IMR-90 (cell line): ENCODE data around the gene RNH1. TPM values are rescaled to one million over a fixed set of nuclear protein-coding genes. Genes with fewer than 3 reads are reported as not detected.

Experiments
- ATAC-seq: fragments of 200-7000 bp; cut with Tn5 transposase; 2 replicates; pipeline ENCODE4 v1.9.1; 2020; ENCODE audit warnings: low read depth, mild to moderate bottlenecking, moderate library complexity
- BruUV-seq: library from RNA; stranded (reverse); fragments of 400-500 nt; replicated peaks from 2 replicates; lab custom pipeline; 2021; lab: Mats Ljungman, UMichigan
- CTCF ChIA-PET: fragments of 300-600 bp; formaldehyde crosslinking; extraction: SDS; loops from one replicate; lab custom pipeline; 2021; ENCODE audit warnings: antibody characterized with exemption; lab: Yijun Ruan, JAX
- POLR2A ChIA-PET: fragments of 300-600 bp; sonication (Branson Sonifier 250); formaldehyde crosslinking; loops from one replicate; lab custom pipeline; 2022; ENCODE audit warnings: antibody characterized with exemption; ENCODE audit not compliant: unreplicated experiment; lab: Charles Lee
- DNase-seq: peaks from one replicate; pipeline ENCODE4 v3.0.0; 2013
- H2AFZ ChIP-seq: replicated peaks from 2 replicates; pipeline ENCODE3; 2013; ENCODE audit warnings: low read length, mild to moderate bottlenecking; ENCODE audit not compliant: poor library complexity
- H2AK5ac ChIP-seq: 2 replicates; pipeline ENCODE4 v1.6.1; 2013; ENCODE audit warnings: low read depth, low read length, inconsistent platforms
- H2AK9ac ChIP-seq: replicated peaks from 2 replicates; pipeline ENCODE3; 2013; ENCODE audit warnings: mild to moderate bottlenecking, low read depth, low read length, moderate library complexity; ENCODE audit not compliant: poor library complexity
- H2BK120ac ChIP-seq: 2 replicates; pipeline ENCODE4 v1.6.1; 2013; ENCODE audit warnings: low read depth, low read length, inconsistent platforms
- H2BK15ac ChIP-seq: 3 replicates; pipeline ENCODE4 v1.6.1; 2013; ENCODE audit warnings: low read depth, low read length, inconsistent platforms
- H2BK20ac ChIP-seq: 2 replicates; pipeline ENCODE4 v1.6.1; 2013; ENCODE audit warnings: low read depth, mild to moderate bottlenecking, inconsistent platforms, low read length, moderate library complexity
- H2BK5ac ChIP-seq: 2 replicates; pipeline ENCODE4 v1.6.1; 2013; ENCODE audit warnings: mild to moderate bottlenecking, low read depth, low read length, inconsistent platforms; ENCODE audit not compliant: poor library complexity, severe bottlenecking
- H3K14ac ChIP-seq: replicated peaks from 2 replicates; pipeline ENCODE4 v1.6.1; 2013; ENCODE audit warnings: low read depth, low read length, inconsistent platforms
- H3K18ac ChIP-seq: 2 replicates; pipeline ENCODE4 v1.6.1; 2013; ENCODE audit warnings: low read depth, low read length, control low read depth
- H3K23ac ChIP-seq: 2 replicates; pipeline ENCODE4 v1.6.1; 2013; ENCODE audit warnings: low read depth, low read length, inconsistent platforms
- H3K27ac ChIP-seq: 2 replicates; pipeline ENCODE4 v1.5.1; 2013; ENCODE audit warnings: mild to moderate bottlenecking, control low read depth, low read length; ENCODE audit not compliant: insufficient read depth
- H3K27me3 ChIP-seq: 2 replicates; pipeline ENCODE4 v1.6.1; 2013; ENCODE audit warnings: low read length; ENCODE audit not compliant: control insufficient read depth, insufficient read depth
- H3K36me3 ChIP-seq: 2 replicates; pipeline ENCODE4 v1.6.1; 2013; ENCODE audit warnings: low read length, mixed read lengths; ENCODE audit not compliant: control insufficient read depth, insufficient read depth
- H3K4ac ChIP-seq: 2 replicates; pipeline ENCODE4 v1.6.1; 2013; ENCODE audit warnings: low read depth, low read length, inconsistent platforms
- H3K4me1 ChIP-seq: 2 replicates; pipeline ENCODE4 v1.6.1; 2013; ENCODE audit warnings: low read length, mixed read lengths; ENCODE audit not compliant: control insufficient read depth, insufficient read depth
- H3K4me2 ChIP-seq: 2 replicates; pipeline ENCODE4 v1.6.1; 2013; ENCODE audit warnings: low read depth, mild to moderate bottlenecking, control low read depth, low read length, moderate library complexity
- H3K4me3 ChIP-seq: 2 replicates; pipeline ENCODE4 v1.5.1; 2013; ENCODE audit warnings: low read depth, mild to moderate bottlenecking, control low read depth, low read length, moderate library complexity; ENCODE audit not compliant: insufficient read depth
- H3K56ac ChIP-seq: 2 replicates; pipeline ENCODE4 v1.6.1; 2013; ENCODE audit warnings: low read length, inconsistent platforms; ENCODE audit not compliant: insufficient read depth; ENCODE audit errors: extremely low read depth
- H3K79me1 ChIP-seq, 2 experiments: 2 replicates each; pipeline ENCODE4 v1.6.1; 2013; ENCODE audit warnings: low read length in 2 of 2, inconsistent platforms in 1 of 2, low read depth in 1 of 2
- H3K9ac ChIP-seq: 2 replicates; pipeline ENCODE4 v1.6.1; 2013; ENCODE audit warnings: low read depth, low read length, control low read depth
- H3K9me1 ChIP-seq: 2 replicates; pipeline ENCODE4 v1.6.1; 2013; ENCODE audit warnings: low read length, inconsistent platforms; ENCODE audit not compliant: insufficient read depth
- H3K9me3 ChIP-seq: 2 replicates; pipeline ENCODE4 v1.6.1; 2013; ENCODE audit warnings: low read length; ENCODE audit not compliant: control insufficient read depth, insufficient read depth
- H4K20me1 ChIP-seq: 2 replicates; pipeline ENCODE4 v1.6.1; 2013; ENCODE audit warnings: low read length, inconsistent platforms; ENCODE audit not compliant: insufficient read depth
- H4K5ac ChIP-seq: 2 replicates; pipeline ENCODE4 v1.6.1; 2013; ENCODE audit warnings: mild to moderate bottlenecking, low read depth, low read length, control low read depth
- H4K8ac ChIP-seq, 2 experiments: 2 replicates each; pipeline ENCODE4 v1.6.1; 2013; ENCODE audit warnings: low read depth in 2 of 2, low read length in 2 of 2, control low read depth in 1 of 2, inconsistent platforms in 1 of 2
- H4K91ac ChIP-seq: 2 replicates; pipeline ENCODE4 v1.6.1; 2013; ENCODE audit warnings: low read depth, low read length, inconsistent platforms; ENCODE audit not compliant: insufficient read depth
- BHLHE40 ChIP-seq: fragments of 150-350 bp; IDR thresholded peaks from 2 replicates; pipeline ENCODE4 v1.6.1; 2016; ENCODE audit warnings: mild to moderate bottlenecking, low read depth, low read length
- CEBPB ChIP-seq: IDR thresholded peaks from 2 replicates; pipeline ENCODE4 v1.6.1; 2012; ENCODE audit warnings: low read depth, low read length, improper control_type of control experiment
- CHD1 ChIP-seq: IDR thresholded peaks from 2 replicates; pipeline ENCODE4 v1.6.1; 2012; ENCODE audit warnings: low read depth, low read length, improper control_type of control experiment
- FOS ChIP-seq: fragments of 150-350 bp; IDR thresholded peaks from 2 replicates; pipeline ENCODE4 v1.6.1; 2016; ENCODE audit warnings: low read depth, low read length
- MAFK ChIP-seq: IDR thresholded peaks from 2 replicates; pipeline ENCODE4 v1.6.1; 2012; ENCODE audit warnings: low read depth, low read length, improper control_type of control experiment
- MAZ ChIP-seq: IDR thresholded peaks from 2 replicates; pipeline ENCODE4 v1.6.1; 2012; ENCODE audit warnings: low read depth, mild to moderate bottlenecking, low read length, improper control_type of control experiment, moderate library complexity, borderline replicate concordance
- MXI1 ChIP-seq: IDR thresholded peaks from 2 replicates; pipeline ENCODE4 v1.6.1; 2012; ENCODE audit warnings: low read depth, mild to moderate bottlenecking, low read length, moderate library complexity, borderline replicate concordance
- NFE2L2 ChIP-seq: fragments of 150-350 bp; IDR thresholded peaks from 2 replicates; pipeline ENCODE4 v1.6.1; 2016; ENCODE audit warnings: low read depth, mild to moderate bottlenecking, low read length
- POLR2A ChIP-seq: IDR thresholded peaks from 2 replicates; pipeline ENCODE4 v1.6.1; 2012; ENCODE audit warnings: mild to moderate bottlenecking, low read depth, low read length
- RAD21 ChIP-seq: IDR thresholded peaks from 2 replicates; pipeline ENCODE4 v1.6.1; 2012; ENCODE audit warnings: low read length, improper control_type of control experiment
- RCOR1 ChIP-seq: IDR thresholded peaks from 2 replicates; pipeline ENCODE4 v1.6.1; 2012; ENCODE audit warnings: mild to moderate bottlenecking, low read length, improper control_type of control experiment; ENCODE audit not compliant: insufficient replicate concordance
- WGBS, 2 experiments: methylation state at CpG; one replicate each; pipeline versions ENCODE4 v1.1.5 to v1.1.7; 2013; ENCODE audit warnings: missing lambda C conversion rate in 2 of 2; ENCODE audit not compliant: insufficient read length in 1 of 2; ENCODE audit errors: extremely low coverage in 2 of 2; 5-methylcytosine and 5-hydroxymethylcytosine counted together
- dilution Hi-C: fragments of 300-500 bp; cut with HindIII; formaldehyde crosslinking; loops from one replicate; pipeline ENCODE4 v1.14.3; 2018; ENCODE audit warnings: low sequenced_read_pairs; ENCODE audit not compliant: unreplicated experiment
- in situ Hi-C: fragments of 300-500 bp; cut with MboI; formaldehyde crosslinking; loops from 3 replicates; pipeline ENCODE4 v1.14.3; 2019; ENCODE audit warnings: low sequenced_read_pairs, inconsistent platforms, mixed read lengths
- intact Hi-C: fragments of 100-400 bp; cut with micrococcal nuclease; formaldehyde crosslinking; loops from 2 replicates; pipeline ENCODE4 v1.10.0; 2022
- polyA plus RNA-seq, 3 experiments: library from polyadenylated mRNA; depleted of rRNA; stranded (reverse); fragments of >200 nt; gene quantifications; 2 replicates each; pipeline ENCODE4 v1.2.3, GENCODE V29; 2012; ENCODE audit warnings: low replicate concordance in 1 of 3
- total RNA-seq: library from RNA; depleted of rRNA; stranded (reverse); fragments of >200 nt; gene quantifications from 2 replicates; pipeline ENCODE4 v1.2.3, GENCODE V29; 2012
- TF ChIP-seq, protein P1 (sequence below): fragments of 150-350 bp; IDR thresholded peaks from 2 replicates; pipeline ENCODE4 v1.6.1; 2016; ENCODE audit warnings: low read depth, mild to moderate bottlenecking, low read length, moderate library complexity, borderline replicate concordance
- TF ChIP-seq, protein P2 (sequence below): conservative IDR thresholded peaks from 2 replicates; pipeline ENCODE4 v1.5.1; 2012; ENCODE audit warnings: mild to moderate bottlenecking, low read depth, low read length, improper control_type of control experiment
- TF ChIP-seq, protein P3 (sequence below): fragments of 150-350 bp; IDR thresholded peaks from 2 replicates; pipeline ENCODE4 v1.6.1; 2017; ENCODE audit warnings: mild to moderate bottlenecking, antibody characterized with exemption, low read length, low read depth

RNH1 gene
- total and polyA plus RNA-seq, 2 of the 4 experiments (the other 2 are of a cell fraction) = 138 to 247 TPM

DNA sequence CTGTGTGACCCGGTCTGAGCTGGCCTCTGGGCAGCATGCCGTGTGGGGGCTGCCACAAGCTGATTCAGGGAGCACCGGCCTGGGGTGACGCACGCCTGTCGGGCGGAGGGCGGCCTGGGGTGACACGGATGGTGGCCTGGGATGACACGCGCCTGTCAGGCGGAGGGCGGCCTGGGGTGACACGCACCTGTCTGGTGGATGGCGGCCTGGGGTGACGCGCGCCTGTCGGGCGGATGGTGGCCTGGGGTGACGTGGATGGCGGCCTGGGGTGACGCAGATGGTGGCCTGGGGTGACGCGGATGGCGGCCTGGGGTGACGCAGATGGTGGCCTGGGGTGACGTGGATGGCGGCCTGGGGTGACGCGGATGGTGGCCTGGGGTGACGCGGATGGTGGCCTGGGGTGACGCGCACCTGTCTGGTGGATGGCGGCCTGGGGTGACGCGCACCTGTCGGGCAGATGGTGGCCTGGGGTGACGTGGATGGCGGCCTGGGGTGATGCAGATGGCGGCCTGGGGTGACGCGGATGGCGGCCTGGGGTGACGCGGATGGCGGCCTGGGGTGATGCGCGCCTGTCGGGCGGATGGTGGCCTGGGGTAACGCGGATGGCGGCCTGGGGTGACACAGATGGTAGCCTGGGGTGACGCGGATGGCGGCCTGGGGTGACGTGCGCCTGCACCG, 35.4 kb downstream of the RNH1 start:
- ATAC-seq (no peak), DNase-seq (no peak)
- Histone ChIP-seq H3K9me1 (peaks cover 21% of the 10 kb centered on the region), H3K56ac (no peak overlapping the region), H2BK120ac (no peak overlapping the region), H2BK5ac (no peak overlapping the region), H3K4me2 (no peak overlapping the region), H2AFZ (no peak overlapping the region), H3K36me3 (peaks cover 5% of the 10 kb centered on the region; the same call in 1 of the 2 replicates), H4K20me1 (peaks cover 8% of the 10 kb centered on the region; the same call in 1 of the 2 replicates), H3K9me3 (no peaks in the 10 kb centered on the region), H3K23ac (no peak overlapping the region), H2AK9ac (no peak overlapping the region), H3K14ac (no peak overlapping the region), H2AK5ac (no peak overlapping the region), H3K4me3 (no peak overlapping the region), H3K27ac (no peak overlapping the region), H3K27me3 (no peaks in the 10 kb centered on the region), H3K18ac (no peak overlapping the region), H2BK20ac (no peak overlapping the region), H3K9ac (no peak overlapping the region), H4K5ac (no peak overlapping the region), H4K8ac (no peak overlapping the region), H2BK15ac (no peak overlapping the region), H4K91ac (no peak overlapping the region), H3K4ac (no peak overlapping the region), H3K4me1 (peaks cover 17% of the 10 kb centered on the region), H3K79me1 (peaks cover 18 to 68% of the 10 kb centered on the region in 2 experiments)
- BruUV-seq = no TSS peak
- dilution Hi-C loops = no loop called here
- WGBS, 2 experiments = 98% methylated on average over 26 of the region's 61 CpGs; no CpG with 5 or more reads in 1 of the 2 experiments
- intact Hi-C loops = no loop called here
- ChIA-PET CTCF (no interaction called here), POLR2A (no interaction called here)
- in situ Hi-C loops = no loop called here
- TF ChIP-seq BHLHE40 (no peak), CHD1 (no peak), MAZ (no peak), RCOR1 (no peak), CEBPB (no peak), NFE2L2 (no peak), FOS (no peak), RAD21 (no peak), MXI1 (no peak), MAFK (no peak), POLR2A (no peak)
- TF ChIP-seq, protein P1, sequence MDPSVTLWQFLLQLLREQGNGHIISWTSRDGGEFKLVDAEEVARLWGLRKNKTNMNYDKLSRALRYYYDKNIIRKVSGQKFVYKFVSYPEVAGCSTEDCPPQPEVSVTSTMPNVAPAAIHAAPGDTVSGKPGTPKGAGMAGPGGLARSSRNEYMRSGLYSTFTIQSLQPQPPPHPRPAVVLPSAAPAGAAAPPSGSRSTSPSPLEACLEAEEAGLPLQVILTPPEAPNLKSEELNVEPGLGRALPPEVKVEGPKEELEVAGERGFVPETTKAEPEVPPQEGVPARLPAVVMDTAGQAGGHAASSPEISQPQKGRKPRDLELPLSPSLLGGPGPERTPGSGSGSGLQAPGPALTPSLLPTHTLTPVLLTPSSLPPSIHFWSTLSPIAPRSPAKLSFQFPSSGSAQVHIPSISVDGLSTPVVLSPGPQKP = no peak
- TF ChIP-seq, protein P2, sequence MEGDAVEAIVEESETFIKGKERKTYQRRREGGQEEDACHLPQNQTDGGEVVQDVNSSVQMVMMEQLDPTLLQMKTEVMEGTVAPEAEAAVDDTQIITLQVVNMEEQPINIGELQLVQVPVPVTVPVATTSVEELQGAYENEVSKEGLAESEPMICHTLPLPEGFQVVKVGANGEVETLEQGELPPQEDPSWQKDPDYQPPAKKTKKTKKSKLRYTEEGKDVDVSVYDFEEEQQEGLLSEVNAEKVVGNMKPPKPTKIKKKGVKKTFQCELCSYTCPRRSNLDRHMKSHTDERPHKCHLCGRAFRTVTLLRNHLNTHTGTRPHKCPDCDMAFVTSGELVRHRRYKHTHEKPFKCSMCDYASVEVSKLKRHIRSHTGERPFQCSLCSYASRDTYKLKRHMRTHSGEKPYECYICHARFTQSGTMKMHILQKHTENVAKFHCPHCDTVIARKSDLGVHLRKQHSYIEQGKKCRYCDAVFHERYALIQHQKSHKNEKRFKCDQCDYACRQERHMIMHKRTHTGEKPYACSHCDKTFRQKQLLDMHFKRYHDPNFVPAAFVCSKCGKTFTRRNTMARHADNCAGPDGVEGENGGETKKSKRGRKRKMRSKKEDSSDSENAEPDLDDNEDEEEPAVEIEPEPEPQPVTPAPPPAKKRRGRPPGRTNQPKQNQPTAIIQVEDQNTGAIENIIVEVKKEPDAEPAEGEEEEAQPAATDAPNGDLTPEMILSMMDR = no peak
- TF ChIP-seq, protein P3, sequence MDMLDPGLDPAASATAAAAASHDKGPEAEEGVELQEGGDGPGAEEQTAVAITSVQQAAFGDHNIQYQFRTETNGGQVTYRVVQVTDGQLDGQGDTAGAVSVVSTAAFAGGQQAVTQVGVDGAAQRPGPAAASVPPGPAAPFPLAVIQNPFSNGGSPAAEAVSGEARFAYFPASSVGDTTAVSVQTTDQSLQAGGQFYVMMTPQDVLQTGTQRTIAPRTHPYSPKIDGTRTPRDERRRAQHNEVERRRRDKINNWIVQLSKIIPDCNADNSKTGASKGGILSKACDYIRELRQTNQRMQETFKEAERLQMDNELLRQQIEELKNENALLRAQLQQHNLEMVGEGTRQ = no peak
